SK-N-MC (cell line): ENCODE measurements around the gene CNOT11.

Source experiments
- DNase-seq: peaks from one replicate; pipeline ENCODE4 v3.0.0-alpha.2; 2011; ENCODE audit warnings: low read depth, low spot score
- H3K27ac ChIP-seq: fragments of 200-600 bp; sonication (generic); 2 replicates; pipeline ENCODE4 v1.5.1; 2016; ENCODE audit warnings: mixed run types
- H3K36me3 ChIP-seq: fragments of 200-600 bp; sonication (generic); 2 replicates; pipeline ENCODE4 v1.6.1; 2017; ENCODE audit warnings: antibody characterized with exemption, low read length, mixed read lengths; ENCODE audit not compliant: insufficient read depth
- H3K4me3 ChIP-seq: fragments of 200-600 bp; sonication (generic); 2 replicates; pipeline ENCODE4 v1.5.1; 2016
- H3K9ac ChIP-seq: fragments of 200-600 bp; sonication (generic); 2 replicates; pipeline ENCODE4 v1.8.0; 2017; ENCODE audit warnings: mixed run types, mixed read lengths; ENCODE audit not compliant: insufficient read length
- H3K9me3 ChIP-seq: fragments of 200-600 bp; sonication (generic); 2 replicates; pipeline ENCODE4 v1.6.1; 2017; ENCODE audit warnings: low read depth, mild to moderate bottlenecking, antibody characterized with exemption, low read length, moderate library complexity, mixed read lengths
- EZH2 ChIP-seq: fragments of 200-600 bp; sonication (generic); IDR thresholded peaks from one replicate; pipeline ENCODE4 v1.6.1; 2017; ENCODE audit warnings: antibody characterized with exemption
- FOXP2 ChIP-seq: optimal IDR thresholded peaks from 2 replicates; pipeline ENCODE3; 2011; ENCODE audit warnings: mild to moderate bottlenecking, moderate library complexity; ENCODE audit not compliant: insufficient read depth; ENCODE audit errors: extremely low read length, control extremely low read depth
- POLR2AphosphoS5 ChIP-seq: IDR thresholded peaks from 2 replicates; pipeline ENCODE4 v1.6.1; 2012; ENCODE audit warnings: mild to moderate bottlenecking, low read depth, low read length, borderline replicate concordance

CNOT11 gene

GRCh38 chr2:101267671-101268656 is 15.3 kb downstream of the CNOT11 start:
- Histone ChIP-seq H3K27ac (no peak overlapping the region), H3K9ac (no peak overlapping the region), H3K4me3 (no peak overlapping the region), H3K36me3 (peaks cover 91% of the 10 kb centered on the region), H3K9me3 (no peaks in the 10 kb centered on the region)
- no peak for TF ChIP-seq POLR2AphosphoS5
- TF ChIP-seq FOXP2: no peak
- TF ChIP-seq EZH2: no peak
- no peak for DNase-seq

DNA sequence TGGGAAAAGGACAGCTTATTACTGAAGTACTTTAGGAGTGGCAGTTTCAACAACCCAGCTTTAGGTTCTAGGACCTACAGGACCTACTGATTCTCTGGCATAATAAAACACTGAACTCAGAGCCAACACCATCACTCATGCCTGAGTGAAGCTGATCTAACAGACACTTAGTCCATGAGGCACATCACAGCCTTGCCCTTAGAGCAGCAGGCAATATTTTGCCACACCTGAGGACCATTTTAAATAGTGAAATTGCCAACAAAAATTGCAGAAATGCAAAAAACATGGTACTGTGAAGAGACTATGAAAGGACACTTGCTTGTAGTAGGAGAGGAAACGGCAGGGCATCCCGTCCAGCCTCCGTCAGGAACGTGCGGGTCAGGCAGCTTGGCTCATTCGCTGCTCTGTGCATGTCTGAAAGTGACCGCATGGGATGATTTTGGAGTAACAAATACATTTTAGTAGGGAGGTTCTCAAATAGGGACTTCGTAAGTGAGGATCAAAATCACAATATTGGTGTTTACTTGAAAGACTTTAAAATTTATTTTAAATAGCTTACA is 18.1 kb downstream of the CNOT11 start:
- H3K9ac ChIP-seq: no peak overlapping the region
- no peak overlapping the region for H3K27ac ChIP-seq
- TF ChIP-seq POLR2AphosphoS5: no peak
- TF ChIP-seq FOXP2: no peak
- no peak for TF ChIP-seq EZH2
- H3K4me3 ChIP-seq: no peak overlapping the region
- no peaks in the 10 kb centered on the region for H3K9me3 ChIP-seq
- DNase-seq: no peak
- H3K36me3 ChIP-seq: peaks cover 80% of the 10 kb centered on the region

DNA sequence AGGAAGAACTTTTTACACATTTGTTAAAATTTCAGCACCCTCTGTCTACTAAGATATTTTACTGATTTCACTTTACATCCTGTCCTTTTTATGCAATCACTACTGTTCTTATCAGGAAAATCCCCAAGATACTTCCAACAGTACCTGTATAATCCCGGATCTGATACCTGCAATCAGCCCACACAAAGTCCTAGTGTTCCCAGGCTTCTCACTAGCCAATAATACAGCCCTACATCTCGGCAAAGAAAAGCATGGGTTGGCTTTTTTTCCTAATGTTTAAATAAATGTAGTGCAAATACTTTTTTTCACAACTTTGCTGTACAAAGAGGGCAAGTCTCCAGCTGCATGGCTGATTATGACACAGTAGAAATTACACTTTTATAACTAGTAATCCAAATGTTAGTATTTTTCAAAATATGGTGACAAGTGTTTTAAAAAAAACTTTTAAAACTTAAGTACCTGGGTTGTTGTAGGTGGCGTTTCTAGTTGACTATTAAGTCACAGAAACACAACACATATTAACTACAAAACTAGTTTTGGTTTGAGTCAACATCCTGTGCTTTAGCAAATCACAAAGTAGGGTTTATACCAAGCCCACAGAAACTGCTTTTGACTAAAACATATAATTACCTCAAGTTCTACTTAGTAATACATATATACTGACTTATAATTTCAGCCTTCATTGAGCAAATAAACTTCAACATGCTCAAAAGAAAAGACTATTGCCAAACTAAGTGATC is 19.5 kb downstream of the CNOT11 start:
- Histone ChIP-seq H3K9ac (no peak overlapping the region), H3K36me3 (peaks cover 74% of the 10 kb centered on the region), H3K9me3 (no peaks in the 10 kb centered on the region), H3K27ac (peak overlapping the region; percentile 44), H3K4me3 (no peak overlapping the region)
- no peak for DNase-seq
- TF ChIP-seq EZH2 (no peak), FOXP2 (no peak), POLR2AphosphoS5 (no peak)

GRCh38 chr2:101273056-101273455 is 20.4 kb downstream of the CNOT11 start:
- TF ChIP-seq POLR2AphosphoS5 (no peak), FOXP2 (no peak), EZH2 (no peak)
- Histone ChIP-seq H3K36me3 (peaks cover 71% of the 10 kb centered on the region), H3K9me3 (no peaks in the 10 kb centered on the region), H3K27ac (no peak overlapping the region), H3K4me3 (no peak overlapping the region), H3K9ac (no peak overlapping the region)
- no peak for DNase-seq

DNA sequence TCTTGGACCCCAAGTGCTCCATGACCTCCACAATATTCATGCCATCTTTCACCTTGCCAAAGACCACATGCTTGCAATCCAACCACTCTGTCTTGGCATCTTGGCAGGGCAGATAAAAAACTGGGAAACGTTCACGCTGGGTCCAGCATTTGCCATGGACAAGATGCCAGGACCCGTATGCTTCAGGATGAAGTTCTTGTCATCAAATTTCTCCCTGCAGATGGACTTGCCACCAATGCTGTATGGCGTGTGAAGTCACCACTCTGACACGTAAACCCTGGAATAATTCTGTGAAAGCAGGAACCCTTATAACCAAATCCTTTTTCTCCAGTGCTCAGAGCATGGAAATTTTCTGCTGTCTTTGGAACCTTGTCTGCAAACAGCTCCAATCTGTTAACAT is 21.5 kb downstream of the CNOT11 start:
- no peak for TF ChIP-seq EZH2
- no peak for TF ChIP-seq POLR2AphosphoS5
- no peak for TF ChIP-seq FOXP2
- H3K9ac ChIP-seq: no peak overlapping the region
- H3K9me3 ChIP-seq: no peaks in the 10 kb centered on the region
- H3K4me3 ChIP-seq: no peak overlapping the region
- peaks cover 65% of the 10 kb centered on the region for H3K36me3 ChIP-seq
- DNase-seq: no peak
- no peak overlapping the region for H3K27ac ChIP-seq

DNA sequence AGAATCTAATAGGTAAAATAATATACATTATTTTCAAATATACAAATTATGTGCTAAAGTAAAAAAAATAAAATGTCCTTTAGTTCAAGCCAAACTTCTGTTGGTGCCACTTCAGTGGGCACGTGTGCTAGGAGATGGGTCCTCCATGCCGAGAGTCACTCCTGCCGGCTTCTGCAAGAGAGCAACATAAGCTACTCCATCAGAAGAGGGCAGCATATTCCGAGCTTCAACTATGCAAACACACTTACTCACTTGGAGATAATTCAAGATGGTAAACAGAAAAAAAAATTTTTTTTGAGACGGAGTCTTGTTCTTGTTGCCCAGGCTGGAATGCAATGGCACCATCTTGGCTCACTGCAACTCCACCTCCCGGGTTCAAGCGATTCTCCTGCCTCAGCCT is 24.4 kb downstream of the CNOT11 start:
- Histone ChIP-seq H3K27ac (no peak overlapping the region), H3K4me3 (no peak overlapping the region), H3K9me3 (no peaks in the 10 kb centered on the region), H3K36me3 (peaks cover 57% of the 10 kb centered on the region), H3K9ac (no peak overlapping the region)
- DNase-seq: no peak
- no peak for TF ChIP-seq EZH2
- TF ChIP-seq POLR2AphosphoS5: no peak
- TF ChIP-seq FOXP2: no peak

DNA sequence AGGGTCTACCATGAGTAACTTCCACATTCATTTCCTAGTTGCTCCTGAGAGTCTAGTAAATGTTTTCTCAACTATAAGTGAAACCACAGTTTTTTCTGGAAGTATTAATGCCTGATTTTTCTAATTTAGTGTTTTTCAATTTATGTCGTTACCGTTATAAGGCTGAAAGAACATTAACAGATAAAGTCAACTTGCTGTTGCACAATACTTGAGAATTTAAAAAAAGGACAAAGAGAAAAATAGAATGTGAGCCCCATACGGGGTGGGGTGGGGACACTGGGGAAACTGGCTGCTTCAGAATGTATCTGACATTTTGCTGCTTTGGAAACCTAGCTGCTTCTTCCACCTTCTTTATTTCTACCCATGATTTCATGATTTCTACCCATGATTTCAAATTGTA is 26.2 kb downstream of the CNOT11 start:
- H3K4me3 ChIP-seq: no peak overlapping the region
- peaks cover 55% of the 10 kb centered on the region for H3K36me3 ChIP-seq
- H3K27ac ChIP-seq: no peak overlapping the region
- no peaks in the 10 kb centered on the region for H3K9me3 ChIP-seq
- TF ChIP-seq FOXP2 (no peak), POLR2AphosphoS5 (no peak), EZH2 (no peak)
- DNase-seq: no peak
- no peak overlapping the region for H3K9ac ChIP-seq

- no peak overlapping the region for H3K9ac ChIP-seq
- no peak overlapping the region for H3K4me3 ChIP-seq
- TF ChIP-seq POLR2AphosphoS5 (no peak), EZH2 (no peak), FOXP2 (no peak)
- no peak for DNase-seq
- no peak overlapping the region for H3K27ac ChIP-seq
- H3K9me3 ChIP-seq: no peaks in the 10 kb centered on the region
- H3K36me3 ChIP-seq: peaks cover 67% of the 10 kb centered on the region
Observed at GRCh38 chr2:101281482-101281881, 28.8 kb downstream of the CNOT11 start.
